Stimulated activated CD8-positive, alpha-beta memory T cell treated with anti-CD3 and anti-CD28 coated beads, Interleukin-4, amount 100 ng/mL, for 1 hour (primary cell): ENCODE results near the gene SLC25A12.
"Not testable (repeated sequence)": the region's sequence is repeated elsewhere in the genome, so short reads cannot be mapped to it uniquely, and the experiment has no call there.

ENCODE experiments used
- DNase-seq, 2 donors: peaks; one replicate each; pipeline ENCODE4 v3.0.0-alpha.2; 2020; ENCODE audit warnings: low read depth in 2 of 2, low spot score in 1 of 2

Gene SLC25A12, protein sequence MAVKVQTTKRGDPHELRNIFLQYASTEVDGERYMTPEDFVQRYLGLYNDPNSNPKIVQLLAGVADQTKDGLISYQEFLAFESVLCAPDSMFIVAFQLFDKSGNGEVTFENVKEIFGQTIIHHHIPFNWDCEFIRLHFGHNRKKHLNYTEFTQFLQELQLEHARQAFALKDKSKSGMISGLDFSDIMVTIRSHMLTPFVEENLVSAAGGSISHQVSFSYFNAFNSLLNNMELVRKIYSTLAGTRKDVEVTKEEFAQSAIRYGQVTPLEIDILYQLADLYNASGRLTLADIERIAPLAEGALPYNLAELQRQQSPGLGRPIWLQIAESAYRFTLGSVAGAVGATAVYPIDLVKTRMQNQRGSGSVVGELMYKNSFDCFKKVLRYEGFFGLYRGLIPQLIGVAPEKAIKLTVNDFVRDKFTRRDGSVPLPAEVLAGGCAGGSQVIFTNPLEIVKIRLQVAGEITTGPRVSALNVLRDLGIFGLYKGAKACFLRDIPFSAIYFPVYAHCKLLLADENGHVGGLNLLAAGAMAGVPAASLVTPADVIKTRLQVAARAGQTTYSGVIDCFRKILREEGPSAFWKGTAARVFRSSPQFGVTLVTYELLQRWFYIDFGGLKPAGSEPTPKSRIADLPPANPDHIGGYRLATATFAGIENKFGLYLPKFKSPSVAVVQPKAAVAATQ

DNA sequence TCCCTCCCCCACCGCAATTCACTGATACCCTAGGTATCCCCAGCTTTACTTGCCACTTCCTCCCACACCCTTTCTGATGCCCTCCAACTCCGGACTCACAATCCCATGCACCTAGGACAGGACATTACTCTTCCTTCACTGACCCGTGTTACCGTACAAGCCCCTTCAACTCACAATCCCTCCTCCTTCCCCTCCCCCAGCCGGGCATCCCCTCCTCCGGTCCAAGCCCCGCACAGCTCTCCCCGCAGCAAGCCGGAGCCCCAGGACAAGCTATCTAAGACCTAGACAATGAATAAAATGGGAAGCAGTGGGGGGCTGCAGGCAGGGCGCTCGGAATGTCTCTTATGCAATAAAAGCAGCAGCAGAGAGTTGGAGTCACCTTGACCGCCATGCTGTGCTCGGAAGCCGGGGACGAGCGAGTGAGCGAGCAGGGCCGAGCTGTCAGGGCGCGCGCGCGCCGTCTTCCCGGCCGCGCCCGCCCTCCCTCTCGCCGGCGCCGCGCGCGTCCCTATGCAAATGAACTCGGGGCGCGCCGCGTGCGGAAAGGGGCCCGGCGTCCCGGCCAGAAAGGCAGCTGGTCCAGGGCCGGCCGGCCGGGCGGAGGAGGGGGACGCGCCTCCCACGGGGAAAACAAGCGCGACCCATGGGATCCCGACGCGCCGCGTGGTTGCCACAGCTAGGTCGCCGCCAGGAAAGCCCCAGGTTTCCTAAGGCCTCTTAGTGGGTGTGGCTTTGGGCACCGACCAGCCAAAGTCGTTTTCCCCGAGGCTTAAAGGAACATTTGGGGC, at the start of gene SLC25A12:
SLC25A12 (minus strand) TSS at position 421 of the 788 bp plus-strand sequence; CDS start at position 391, 30 bp downstream.
- peak; percentile 21 to 44 for DNase-seq

DNA sequence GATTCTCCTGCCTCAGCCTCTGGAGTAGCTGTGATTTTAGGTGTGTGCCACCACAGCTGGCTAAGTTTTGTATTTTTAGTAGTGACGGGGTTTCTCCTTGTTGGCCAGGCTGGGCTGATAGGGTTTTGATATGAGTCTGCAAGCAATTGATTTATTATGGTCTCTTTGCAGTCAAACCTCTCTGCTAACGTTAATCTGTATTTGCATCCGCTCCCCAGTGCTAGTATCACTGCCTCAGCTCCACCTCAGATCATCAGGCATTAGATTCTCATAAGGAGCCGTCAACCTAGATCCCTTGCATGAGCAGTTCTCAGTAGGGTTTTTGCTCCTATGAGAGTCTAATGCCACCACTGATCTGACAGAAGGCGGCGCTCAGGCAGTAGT, 47.3 kb upstream of the SLC25A12 start:
- no peak for DNase-seq

DNA sequence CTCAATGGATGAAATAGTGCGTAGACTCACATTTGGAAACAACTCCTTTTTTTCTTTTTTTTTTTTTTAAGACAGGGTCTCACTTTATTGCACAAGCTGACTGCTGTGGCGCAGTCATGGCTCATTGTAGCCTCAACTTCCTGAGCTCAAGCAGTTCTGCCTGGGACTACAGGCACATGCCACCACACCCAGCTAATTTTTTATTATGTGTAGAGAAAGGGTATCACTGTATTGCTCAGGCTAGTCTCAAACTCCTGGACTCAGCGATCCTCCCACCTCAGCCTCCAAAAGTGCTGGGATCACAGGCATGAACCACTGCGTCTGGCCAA, 45.7 kb upstream of the SLC25A12 start:
- no peak for DNase-seq

DNA sequence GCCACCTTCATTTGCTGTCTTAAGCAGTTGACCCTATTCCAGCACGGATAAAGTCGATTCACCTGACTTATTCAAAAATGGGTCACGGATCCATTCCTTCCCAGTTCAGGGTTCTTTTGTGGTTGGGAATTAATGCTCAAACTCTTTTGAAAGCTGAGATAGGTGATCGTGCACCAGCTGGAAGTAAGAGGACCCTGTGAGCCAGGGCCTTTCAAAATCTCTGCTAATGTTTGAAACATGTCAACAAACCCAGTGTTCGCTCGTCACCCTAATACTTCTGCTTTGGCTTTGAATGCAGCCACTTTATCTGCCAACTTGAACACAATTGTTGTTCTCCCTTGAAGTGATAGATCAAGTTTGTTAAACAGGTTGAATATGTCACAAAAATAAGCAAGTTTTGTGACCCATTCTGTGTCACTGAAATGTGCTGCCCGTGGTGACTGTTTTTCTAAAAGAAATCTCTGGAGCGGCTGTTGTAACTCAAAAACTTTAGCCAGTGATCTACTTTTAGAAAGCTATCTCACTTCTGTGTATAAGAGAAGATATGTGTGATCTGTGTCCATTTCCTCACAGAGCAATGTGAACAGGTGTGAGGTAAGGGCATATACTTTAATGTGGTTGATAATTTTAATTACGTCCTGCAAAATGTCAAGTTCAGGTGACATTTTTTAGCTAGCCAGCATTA, 45.2 kb upstream of the SLC25A12 start:
- no peak for DNase-seq

DNA sequence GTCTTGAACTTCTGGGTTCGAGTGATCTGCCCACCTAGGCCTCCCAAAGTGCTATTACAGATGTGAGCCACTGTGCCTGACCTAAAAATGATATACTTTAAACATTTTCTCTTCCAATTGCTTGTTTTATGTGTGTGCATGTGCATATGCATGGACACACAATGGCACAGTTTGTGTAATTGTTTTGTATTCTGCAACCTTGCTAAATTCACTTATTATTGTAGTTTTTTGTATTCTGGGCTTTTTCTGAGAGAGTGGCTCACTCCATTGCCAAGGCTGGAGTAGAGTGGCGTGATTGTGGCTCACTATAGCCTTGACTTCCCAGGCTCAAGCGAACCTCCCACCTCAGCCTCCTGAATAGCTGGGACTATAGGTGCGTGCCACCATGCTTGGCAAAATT, 36.3 kb upstream of the SLC25A12 start:
- no peak for DNase-seq

DNA sequence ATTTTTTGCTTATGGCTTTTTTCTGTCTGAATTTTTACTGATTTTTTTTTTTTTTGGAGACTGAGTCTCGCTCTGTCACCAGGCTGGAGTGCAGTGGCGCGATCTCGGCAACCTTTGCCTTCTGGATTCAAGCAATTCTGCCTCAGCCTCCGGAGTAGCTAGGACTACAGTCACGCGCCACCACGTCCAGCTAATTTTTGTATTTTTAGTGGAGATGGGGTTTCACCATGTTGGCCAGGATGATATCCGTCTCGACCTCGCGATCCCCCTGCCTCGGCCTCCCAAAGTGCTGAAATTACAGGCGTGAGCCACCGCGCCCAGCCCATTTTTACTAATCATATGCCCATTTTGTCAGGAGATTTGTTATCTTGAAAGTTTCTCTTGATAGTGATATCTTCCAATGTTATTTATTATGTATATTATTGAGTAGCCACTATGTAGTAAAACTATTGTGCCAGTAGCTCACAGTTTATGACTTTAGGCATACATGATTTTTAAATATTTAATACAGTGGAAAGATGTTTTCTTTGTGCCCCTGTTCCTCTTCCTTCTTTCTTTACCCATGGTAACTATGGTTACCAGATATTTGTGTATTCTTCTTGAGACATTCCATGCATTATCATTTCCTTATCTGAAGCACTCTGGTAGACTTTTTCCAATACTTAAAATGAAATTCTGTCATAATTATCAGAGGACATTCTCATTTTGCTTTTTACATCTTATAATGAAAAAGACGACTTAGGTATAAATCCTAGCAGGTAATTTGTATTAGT, 30.3 kb upstream of the SLC25A12 start:
- DNase-seq: no peak

DNA sequence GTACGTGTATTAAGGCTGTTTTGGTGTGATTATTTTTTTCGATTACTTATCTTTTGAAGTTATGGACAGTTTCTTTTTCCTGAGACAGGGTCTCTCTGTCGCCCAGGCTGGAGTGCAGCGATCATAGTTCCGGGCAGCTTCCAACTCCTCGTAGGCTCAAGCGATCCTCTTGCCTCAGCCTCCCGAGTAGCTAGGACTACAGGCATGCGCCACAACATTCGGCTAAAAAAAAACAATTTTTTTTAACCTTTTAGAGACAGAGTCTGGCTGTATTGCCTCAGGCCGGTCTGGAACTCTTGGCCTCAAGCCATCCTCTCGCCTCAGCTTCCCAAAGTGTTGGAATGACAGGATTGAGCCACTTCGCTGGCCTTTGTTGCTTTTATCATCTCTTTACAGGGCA, 29.2 kb upstream of the SLC25A12 start:
- no peak for DNase-seq

DNA sequence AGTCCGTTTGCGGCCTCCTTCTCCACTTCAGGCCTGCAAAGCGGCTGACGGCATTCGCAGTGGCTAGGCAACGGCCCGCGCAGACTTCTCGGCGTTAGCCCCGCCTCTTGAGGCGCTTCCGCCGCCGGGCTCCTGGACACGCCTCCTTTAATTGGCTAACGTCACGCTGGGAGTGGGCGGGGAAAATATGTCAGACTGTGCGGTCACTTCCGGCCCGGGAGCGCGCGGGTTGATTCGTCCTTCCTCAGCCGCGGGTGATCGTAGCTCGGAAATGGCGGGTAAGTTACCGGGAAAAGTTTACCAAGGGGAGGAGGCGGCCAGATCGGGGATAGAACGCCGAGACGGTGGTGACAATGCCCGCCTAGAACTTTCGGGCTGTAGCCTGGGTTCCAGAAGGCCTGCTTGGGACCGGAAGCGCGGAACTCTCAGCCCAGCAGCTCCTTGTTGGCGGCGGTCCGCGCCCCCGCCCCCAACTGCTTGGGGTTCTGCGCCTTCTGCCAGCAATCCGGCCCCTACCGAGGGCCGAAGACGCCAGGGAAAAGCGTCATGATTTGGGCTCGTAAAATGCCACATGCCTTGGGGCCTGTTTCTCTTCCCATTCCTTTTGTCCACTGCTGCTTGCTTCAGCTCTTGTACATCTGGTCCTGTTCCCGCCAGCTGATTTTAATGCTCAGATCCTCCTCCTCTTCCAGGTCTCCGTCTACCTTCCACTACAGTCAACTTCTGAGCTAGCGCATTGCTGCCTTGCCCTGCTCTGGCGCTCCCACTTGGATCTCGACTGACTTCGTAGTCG, 28.4 kb upstream of the SLC25A12 start, which contains the start of gene HAT1:
HAT1 (plus strand) TSS at position 232 of the 793 bp plus-strand sequence; CDS start at position 272, 40 bp downstream.
- DNase-seq: peak; percentile 95 to 96

DNA sequence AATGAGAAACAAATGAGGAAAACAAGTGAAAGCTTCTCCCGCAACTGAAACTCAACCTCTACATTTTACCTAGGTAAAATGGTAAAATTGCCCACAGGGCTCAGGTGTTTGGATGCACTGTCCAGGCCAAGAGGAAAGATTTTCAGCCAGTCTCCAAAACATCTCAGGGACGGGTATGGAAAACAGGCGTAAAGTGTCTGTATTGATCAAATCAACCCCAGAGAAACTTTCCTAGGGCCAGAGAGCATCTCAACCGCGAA, 27.9 kb upstream of the SLC25A12 start:
- DNase-seq: no peak

DNA sequence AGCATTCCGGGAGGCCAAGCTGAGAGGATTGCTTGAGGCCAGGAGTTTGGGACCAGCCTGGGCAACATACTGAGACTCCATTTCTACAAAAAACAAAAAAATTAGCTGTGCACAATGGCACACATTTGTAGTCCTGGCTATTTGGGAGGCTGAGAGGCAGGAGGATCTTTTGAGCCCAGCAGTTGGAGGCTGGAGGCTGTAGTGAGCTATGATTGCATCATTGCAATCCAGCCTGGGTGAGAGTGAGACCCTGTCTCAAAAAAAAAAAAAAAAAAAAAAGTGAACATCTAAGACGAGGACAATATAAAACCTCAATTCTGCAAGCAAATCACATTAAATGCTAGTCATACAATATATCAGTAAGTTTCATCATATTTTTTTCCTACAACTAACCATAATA, 25.4 kb upstream of the SLC25A12 start:
- no peak for DNase-seq

DNA sequence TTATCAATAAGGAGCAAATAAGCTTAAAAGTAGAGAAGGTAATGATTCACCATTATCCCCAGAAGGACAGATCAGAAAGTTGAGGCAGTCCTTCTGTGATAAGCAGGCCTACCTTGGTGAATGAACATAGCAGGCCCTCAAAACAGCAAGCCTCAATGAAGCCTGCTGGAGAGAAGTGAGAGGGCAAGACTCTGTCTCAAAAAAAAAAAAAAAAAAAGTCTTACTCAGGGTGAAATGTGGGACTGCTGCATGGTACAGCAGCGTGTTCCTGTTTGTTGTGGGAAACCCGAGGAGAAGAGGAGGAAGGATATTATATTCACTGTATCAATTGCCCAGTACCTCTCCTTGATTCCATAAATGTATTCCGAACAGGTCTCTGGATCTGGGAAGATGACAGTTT, 19.5 kb upstream of the SLC25A12 start:
- DNase-seq: no peak

DNA sequence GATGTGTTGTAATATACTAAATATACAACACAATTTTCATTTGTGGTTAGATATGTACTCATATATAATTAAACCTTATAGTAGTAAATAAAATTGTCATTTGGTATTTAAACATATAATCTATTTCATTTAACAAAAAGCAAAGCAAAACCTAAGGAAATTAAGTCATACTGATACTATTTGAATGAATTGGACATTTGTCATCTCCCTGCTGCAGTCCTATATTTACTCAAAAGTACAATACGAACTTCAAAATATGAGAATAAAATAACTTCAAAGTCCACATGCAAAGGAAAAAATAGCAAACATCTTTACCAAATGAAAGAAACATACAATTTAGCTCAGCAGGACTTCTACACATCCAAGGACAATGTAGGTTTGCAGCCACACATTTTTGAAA, 16.4 kb upstream of the SLC25A12 start:
- no peak for DNase-seq

DNA sequence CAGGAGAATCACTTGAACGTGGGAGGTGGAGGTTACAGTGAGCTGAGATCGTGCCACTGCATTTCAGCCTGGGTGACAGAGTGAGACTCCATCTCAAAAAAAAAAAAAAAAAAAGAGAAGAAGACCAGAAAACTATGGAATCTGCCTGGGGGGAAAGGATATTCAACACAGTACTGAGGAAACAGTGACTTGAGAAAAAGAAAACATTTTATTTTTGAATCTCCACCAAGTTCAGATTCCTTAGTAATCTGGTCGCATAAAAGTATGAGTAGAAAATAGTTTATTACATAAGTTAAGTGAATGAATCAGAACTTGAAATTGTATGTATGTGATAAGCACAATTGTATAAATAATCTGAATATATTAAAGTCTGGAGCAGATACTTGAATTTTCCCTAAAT, 15.2 kb upstream of the SLC25A12 start:
- no peak for DNase-seq

DNA sequence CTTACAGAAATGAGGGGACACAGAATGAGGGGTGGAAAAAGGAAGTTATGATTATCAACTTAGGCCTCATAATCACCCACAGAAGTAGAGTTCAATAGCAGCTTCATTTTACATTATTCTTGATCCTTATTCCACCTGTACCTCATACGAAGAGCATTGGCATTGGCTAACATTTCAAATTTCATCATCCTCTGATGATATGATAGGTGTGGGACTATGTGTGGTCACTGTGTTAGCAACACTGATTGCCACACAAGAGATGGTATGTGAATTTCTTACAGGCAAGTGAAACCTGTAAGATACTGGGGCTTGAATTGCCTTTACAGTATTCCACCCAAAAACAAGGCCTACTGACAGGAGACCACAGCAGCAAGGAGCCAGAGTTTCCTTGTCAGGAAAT, 14.2 kb upstream of the SLC25A12 start:
- no peak for DNase-seq

DNA sequence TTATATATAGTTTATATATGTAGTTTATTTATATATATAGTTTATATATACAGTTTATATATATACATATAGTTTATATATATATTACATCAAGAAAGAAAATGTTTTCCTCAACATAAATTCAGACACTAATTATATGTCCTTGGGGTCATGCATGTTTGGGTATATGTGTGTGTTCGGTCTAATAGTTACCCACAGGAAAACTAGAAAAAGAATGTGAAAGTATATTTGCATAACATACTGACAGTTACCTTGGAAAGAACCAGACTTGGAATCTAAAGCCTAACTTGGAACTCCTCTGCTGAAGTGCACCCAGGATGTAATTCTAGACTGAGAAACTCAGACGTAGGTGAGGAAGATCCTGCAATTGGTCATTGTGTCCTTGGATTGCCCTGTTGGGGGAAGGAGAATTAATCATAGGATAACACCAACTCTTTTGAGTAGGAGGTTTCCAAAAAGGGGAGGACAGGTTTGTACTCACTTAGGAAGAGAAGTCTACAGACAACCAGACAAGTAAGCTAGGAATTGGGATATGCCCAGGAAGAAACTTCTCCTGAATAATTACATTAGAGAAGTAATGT, 8.9 kb upstream of the SLC25A12 start:
- DNase-seq: no peak

DNA sequence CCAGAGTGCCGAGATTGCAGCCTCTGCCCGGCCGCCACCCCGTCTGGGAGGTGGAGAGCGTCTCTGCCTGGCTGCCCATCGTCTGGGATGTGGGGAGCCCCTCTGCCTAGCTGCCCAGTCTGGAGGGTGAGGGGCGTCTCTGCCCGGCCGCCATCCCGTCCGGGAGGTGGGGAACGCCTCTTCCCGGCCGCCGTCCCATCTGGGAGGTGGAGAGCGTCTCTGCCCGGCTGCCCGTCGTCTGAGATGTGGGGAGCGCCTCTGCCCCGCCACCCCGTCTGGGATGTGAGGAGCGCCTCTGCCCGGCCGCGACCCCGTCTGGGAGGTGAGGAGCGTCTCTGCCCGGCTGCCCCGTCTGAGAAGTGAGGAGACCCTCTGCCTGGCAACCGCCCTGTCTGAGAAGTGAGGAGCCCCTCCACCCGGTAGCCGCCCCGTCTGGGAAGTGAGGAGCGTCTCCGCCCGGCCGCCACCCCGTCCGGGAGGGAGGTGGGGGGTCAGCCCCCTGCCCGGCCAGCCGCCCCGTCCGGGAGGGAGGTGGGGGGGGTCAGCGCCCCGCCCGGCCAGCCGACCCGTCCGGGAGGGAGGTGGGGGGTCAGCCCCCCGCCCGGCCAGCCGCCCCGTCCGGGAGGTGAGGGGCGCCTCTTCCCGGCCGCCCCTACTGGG, 5.7 kb upstream of the SLC25A12 start:
- not testable (repeated sequence) for DNase-seq

DNA sequence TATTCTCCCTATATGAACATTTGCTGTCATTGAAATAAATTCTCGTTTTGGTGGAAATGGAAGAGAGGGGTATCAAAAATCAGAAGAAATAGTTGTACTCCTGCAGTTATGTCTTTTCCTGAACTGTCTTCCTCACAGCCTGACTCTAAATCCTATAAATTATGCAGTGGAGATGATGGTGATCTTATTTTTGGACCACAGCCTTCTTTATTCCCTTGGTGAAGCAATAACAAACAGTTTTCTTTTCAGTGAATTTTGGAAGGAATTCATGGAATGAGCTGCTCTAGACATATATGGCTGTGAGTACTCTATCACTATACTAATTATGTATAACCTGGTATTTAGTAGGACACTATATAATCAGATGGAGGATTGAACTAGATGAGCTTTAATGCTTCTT, 1.7 kb upstream of the SLC25A12 start:
- DNase-seq: no peak

DNA sequence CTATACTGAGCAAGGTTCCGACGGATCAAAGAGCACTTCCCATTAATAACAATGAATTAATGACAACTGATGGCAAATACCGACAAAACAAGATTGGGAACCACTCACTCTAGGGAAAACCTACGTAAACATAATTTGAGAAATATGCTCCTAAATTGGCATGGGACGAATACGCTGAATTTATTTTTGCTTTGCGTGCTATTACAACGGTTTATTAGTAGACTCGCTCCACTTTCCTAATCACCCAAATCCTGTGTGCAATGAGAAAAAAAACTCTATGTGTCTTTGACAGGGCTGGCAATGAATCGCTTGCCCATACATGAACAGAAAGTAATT, 536 bp upstream of the SLC25A12 start:
- DNase-seq: no peak

DNA sequence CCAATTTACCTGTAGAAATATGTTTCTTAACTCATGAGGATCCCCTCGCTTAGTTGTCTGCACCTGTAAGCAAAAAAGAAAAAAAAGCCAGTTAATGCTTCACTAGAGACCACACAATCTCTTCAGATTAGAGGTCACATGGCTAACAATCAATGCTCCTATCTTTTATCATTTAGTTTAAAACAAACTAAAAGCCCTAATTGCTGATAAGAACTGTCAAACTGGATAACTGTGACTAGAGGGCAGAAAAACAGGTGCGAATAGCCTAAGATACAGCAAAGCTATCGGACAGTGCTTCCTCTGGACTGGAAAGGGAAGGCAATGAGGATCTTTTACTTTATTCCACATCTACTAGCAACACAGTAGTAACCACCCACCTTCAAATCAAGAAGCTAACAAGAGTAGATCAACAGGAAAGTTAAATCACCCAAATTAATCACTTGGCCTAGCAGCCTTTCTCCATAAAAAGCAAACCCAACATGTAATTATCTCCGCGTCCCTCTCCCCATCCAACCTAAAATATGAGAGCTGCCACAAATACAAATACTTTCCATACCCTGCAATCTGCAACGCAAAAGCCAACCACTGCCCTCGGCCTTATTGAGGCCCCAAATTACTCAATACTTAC, 734 bp downstream of the SLC25A12 start:
- DNase-seq: no peak
